SJSA1 (cell line): ENCODE measurements around the gene KNL1. TPM values are rescaled to one million over a fixed set of nuclear protein-coding genes. Genes with fewer than 3 reads are reported as not detected.

Experiments used
- DNase-seq, 2 experiments: peaks; one replicate each; pipeline ENCODE4 v3.0.0-alpha.2; 2015 to 2020; ENCODE audit warnings: low spot score in 2 of 2, low read depth in 1 of 2
- H3K27ac ChIP-seq: fragments of 250-450 bp; sonication (Bioruptor Pico); 2 replicates; pipeline ENCODE4 v1.5.1; 2020; ENCODE audit warnings: mild to moderate bottlenecking, moderate library complexity
- H3K27me3 ChIP-seq: fragments of 250-450 bp; sonication (Bioruptor Pico); replicated peaks from 2 replicates; pipeline ENCODE4 v1.5.1; 2020; ENCODE audit warnings: mild to moderate bottlenecking, moderate library complexity
- H3K36me3 ChIP-seq: fragments of 250-450 bp; sonication (Bioruptor Pico); 2 replicates; pipeline ENCODE4 v1.5.1; 2020; ENCODE audit warnings: mild to moderate bottlenecking
- H3K4me1 ChIP-seq: fragments of 250-450 bp; sonication (Bioruptor Pico); replicated peaks from 2 replicates; pipeline ENCODE4 v1.6.1; 2021; ENCODE audit warnings: mild to moderate bottlenecking
- H3K4me3 ChIP-seq: fragments of 250-450 bp; sonication (Bioruptor Pico); 2 replicates; pipeline ENCODE4 v1.5.1; 2020; ENCODE audit warnings: mild to moderate bottlenecking
- H3K9me3 ChIP-seq: fragments of 250-450 bp; sonication (Bioruptor Pico); replicated peaks from 2 replicates; pipeline ENCODE4 v1.5.1; 2020; ENCODE audit warnings: mild to moderate bottlenecking
- total RNA-seq: library from RNA; depleted of rRNA; stranded (reverse); fragments of >200 nt; shearing (Covaris generic); gene quantifications from 2 replicates; pipeline ENCODE4 v1.2.3, GENCODE V29; 2014; rRNA removed

Gene KNL1
- 83.2 and 88.4 TPM in 2 replicates for total RNA-seq

GRCh38 chr15:40593588-40594428 lies at the start of gene KNL1:
KNL1 (plus strand) TSS chr15:40594249; CDS start chr15:40602932, 8,683 bp downstream.
- Histone ChIP-seq H3K9me3 (no peaks in the 10 kb centered on the region), H3K4me3 (peak within 1 kb of the TSS; percentile 65), H3K27me3 (no peaks in the 10 kb centered on the region), H3K36me3 (peaks cover 13% of the 10 kb centered on the region), H3K27ac (peak within 1 kb of the TSS; percentile 96), H3K4me1 (peaks cover 15% of the 10 kb centered on the region)
- peak; percentile 90 to 100 for DNase-seq

- H3K27ac ChIP-seq: no peak overlapping the region
- no peak overlapping the region for H3K4me3 ChIP-seq
- no peaks in the 10 kb centered on the region for H3K9me3 ChIP-seq
- peaks cover 35% of the 10 kb centered on the region for H3K36me3 ChIP-seq
- DNase-seq: no peak
- H3K4me1 ChIP-seq: no peaks in the 10 kb centered on the region
- no peaks in the 10 kb centered on the region for H3K27me3 ChIP-seq
Measured at GRCh38 chr15:40545457-40545856, 48.6 kb upstream of the KNL1 start.

GRCh38 chr15:40548610-40549009 lies 45.4 kb upstream of the KNL1 start:
- no peaks in the 10 kb centered on the region for H3K27me3 ChIP-seq

GRCh38 chr15:40549894-40550293 lies 44.2 kb upstream of the KNL1 start:
- Histone ChIP-seq H3K4me1 (no peaks in the 10 kb centered on the region), H3K27ac (no peak overlapping the region), H3K36me3 (peaks cover 49% of the 10 kb centered on the region), H3K4me3 (no peak overlapping the region), H3K9me3 (no peaks in the 10 kb centered on the region), H3K27me3 (no peaks in the 10 kb centered on the region)
- no peak for DNase-seq

More at GRCh38 chr15:40548610-40549009, 45.4 kb upstream of the KNL1 start:
- Histone ChIP-seq H3K4me1 (no peaks in the 10 kb centered on the region), H3K4me3 (no peak overlapping the region), H3K9me3 (no peaks in the 10 kb centered on the region), H3K27ac (no peak overlapping the region), H3K36me3 (peaks cover 45% of the 10 kb centered on the region)
- DNase-seq: no peak

- DNase-seq: no peak
- Histone ChIP-seq H3K27ac (no peak overlapping the region), H3K4me1 (no peaks in the 10 kb centered on the region), H3K9me3 (no peaks in the 10 kb centered on the region), H3K4me3 (no peak overlapping the region), H3K27me3 (no peaks in the 10 kb centered on the region), H3K36me3 (peaks cover 55% of the 10 kb centered on the region)
Measured at GRCh38 chr15:40550341-40551037, 43.6 kb upstream of the KNL1 start.

- H3K4me3 ChIP-seq: no peak overlapping the region
Measured at GRCh38 chr15:40554161-40554525, 39.9 kb upstream of the KNL1 start.

GRCh38 chr15:40555876-40556275 lies 38.2 kb upstream of the KNL1 start:
- Histone ChIP-seq H3K36me3 (peaks cover 44% of the 10 kb centered on the region), H3K4me3 (no peak overlapping the region), H3K27me3 (no peaks in the 10 kb centered on the region), H3K27ac (no peak overlapping the region), H3K9me3 (no peaks in the 10 kb centered on the region), H3K4me1 (no peaks in the 10 kb centered on the region)
- DNase-seq: no peak

More at GRCh38 chr15:40554161-40554525, 39.9 kb upstream of the KNL1 start:
- peaks cover 48% of the 10 kb centered on the region for H3K36me3 ChIP-seq
- no peak for DNase-seq
- no peaks in the 10 kb centered on the region for H3K27me3 ChIP-seq
- no peaks in the 10 kb centered on the region for H3K4me1 ChIP-seq
- H3K27ac ChIP-seq: no peak overlapping the region
- H3K9me3 ChIP-seq: no peaks in the 10 kb centered on the region

- H3K4me1 ChIP-seq: peaks cover 4% of the 10 kb centered on the region
- no peaks in the 10 kb centered on the region for H3K9me3 ChIP-seq
- no peaks in the 10 kb centered on the region for H3K27me3 ChIP-seq
- H3K36me3 ChIP-seq: peaks cover 48% of the 10 kb centered on the region
- H3K4me3 ChIP-seq: no peak overlapping the region
- no peak for DNase-seq
- H3K27ac ChIP-seq: no peak overlapping the region
Measured at GRCh38 chr15:40558952-40559742, 34.9 kb upstream of the KNL1 start.

- no peak for DNase-seq
- no peaks in the 10 kb centered on the region for H3K9me3 ChIP-seq
- no peak overlapping the region for H3K27ac ChIP-seq
- H3K36me3 ChIP-seq: peaks cover 26% of the 10 kb centered on the region
- H3K4me3 ChIP-seq: no peak overlapping the region
- H3K27me3 ChIP-seq: no peaks in the 10 kb centered on the region
- peaks cover 10% of the 10 kb centered on the region for H3K4me1 ChIP-seq
Measured at GRCh38 chr15:40562691-40563090, 31.4 kb upstream of the KNL1 start.

GRCh38 chr15:40563426-40563825 lies 30.6 kb upstream of the KNL1 start:
- no peak overlapping the region for H3K4me3 ChIP-seq
- no peak for DNase-seq
- H3K4me1 ChIP-seq: peaks cover 10% of the 10 kb centered on the region
- no peak overlapping the region for H3K27ac ChIP-seq
- H3K9me3 ChIP-seq: no peaks in the 10 kb centered on the region
- peaks cover 26% of the 10 kb centered on the region for H3K36me3 ChIP-seq
- H3K27me3 ChIP-seq: no peaks in the 10 kb centered on the region

- H3K4me1 ChIP-seq: peaks cover 14% of the 10 kb centered on the region
- peak within 1 kb of the TSS; percentile 77 for H3K4me3 ChIP-seq
- peaks cover 29% of the 10 kb centered on the region for H3K36me3 ChIP-seq
- H3K9me3 ChIP-seq: no peaks in the 10 kb centered on the region
- H3K27me3 ChIP-seq: no peaks in the 10 kb centered on the region
- DNase-seq: peak; percentile 95 to 99
- H3K27ac ChIP-seq: peak within 1 kb of the TSS; percentile 87
Measured at GRCh38 chr15:40564591-40565332, 29.3 kb upstream of the KNL1 start, which contains the start of gene CCDC32. CCDC32 (minus strand) TSS chr15:40565042; CDS start chr15:40563015, 2,027 bp downstream.

- Histone ChIP-seq H3K4me3 (peak overlapping the region; percentile 77), H3K27ac (no peak overlapping the region), H3K36me3 (peaks cover 26% of the 10 kb centered on the region), H3K4me1 (peaks cover 21% of the 10 kb centered on the region), H3K27me3 (no peaks in the 10 kb centered on the region), H3K9me3 (no peaks in the 10 kb centered on the region)
- no peak for DNase-seq
Measured at GRCh38 chr15:40565333-40566238, 28.5 kb upstream of the KNL1 start.
